Right lung (tissue), 5 donors: ENCODE measurements around the gene NRSN2. TPM values are rescaled to one million over a fixed set of nuclear protein-coding genes. Genes with fewer than 3 reads are reported as not detected.
"Not testable (repeated sequence)": the region's sequence is repeated elsewhere in the genome, so short reads cannot be mapped to it uniquely, and the experiment has no call there.

Experiments used
- DNase-seq, 2 donors: peaks; one replicate each; pipeline ENCODE4 v3.0.0-alpha.2; 2013
- polyA plus RNA-seq, 5 donors: library from polyadenylated mRNA; unstranded; fragments of 120-200 nt; gene quantifications; one replicate each; pipeline versions ENCODE4 v1.2.1 to v1.2.3, GENCODE V29; 2013; ENCODE audit warnings: inconsistent platforms in 1 of 5, low replicate concordance in 1 of 5; ENCODE audit not compliant: insufficient read length in 5 of 5, insufficient read depth in 1 of 5

Gene NRSN2
- polyA plus RNA-seq, 5 donors, result 33.9 to 43.7 (median 35.4) TPM

DNA sequence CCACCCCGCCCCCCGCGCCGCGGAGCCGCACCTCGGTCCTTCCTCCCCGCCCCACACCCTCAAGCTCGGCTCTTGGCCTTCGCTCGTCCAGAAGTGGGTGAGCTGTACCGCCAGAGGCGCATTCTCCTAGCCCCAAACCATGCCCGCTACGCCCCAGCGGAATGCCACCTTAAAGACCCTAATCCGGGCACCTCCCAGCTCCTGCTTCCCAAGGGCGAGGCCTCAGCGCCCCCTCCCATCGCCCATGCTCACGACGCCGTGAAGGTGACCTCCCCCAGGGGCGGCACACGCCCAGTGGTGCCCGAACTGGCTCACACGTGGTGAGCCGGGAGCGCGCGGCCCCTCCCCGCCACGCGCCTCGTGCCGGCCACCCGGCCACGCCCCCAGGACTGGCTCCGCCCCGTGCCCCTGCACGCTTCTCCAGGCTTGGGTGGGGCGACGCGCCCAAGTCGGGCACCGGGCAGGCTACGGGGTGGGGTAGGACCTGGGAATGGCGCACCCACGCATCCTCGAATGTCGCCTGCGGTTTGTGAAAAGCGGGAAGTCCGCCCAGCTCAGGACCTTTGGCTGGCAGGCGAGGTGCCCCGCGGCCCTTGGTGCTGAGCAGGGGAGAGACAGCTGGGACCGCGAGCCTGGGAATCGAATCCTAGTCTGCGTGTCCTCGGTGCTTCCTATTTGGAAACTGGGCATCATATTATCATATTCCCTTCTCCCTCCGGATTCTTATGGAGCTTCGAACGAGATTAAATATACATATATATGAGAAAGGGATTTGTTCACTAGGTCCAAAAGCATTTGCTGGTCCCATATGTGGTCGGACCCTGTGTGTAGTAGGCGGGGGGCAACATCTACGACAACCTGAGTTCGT lies 22.5 kb upstream of the NRSN2 start:
- peak; percentile 89 for DNase-seq

DNA sequence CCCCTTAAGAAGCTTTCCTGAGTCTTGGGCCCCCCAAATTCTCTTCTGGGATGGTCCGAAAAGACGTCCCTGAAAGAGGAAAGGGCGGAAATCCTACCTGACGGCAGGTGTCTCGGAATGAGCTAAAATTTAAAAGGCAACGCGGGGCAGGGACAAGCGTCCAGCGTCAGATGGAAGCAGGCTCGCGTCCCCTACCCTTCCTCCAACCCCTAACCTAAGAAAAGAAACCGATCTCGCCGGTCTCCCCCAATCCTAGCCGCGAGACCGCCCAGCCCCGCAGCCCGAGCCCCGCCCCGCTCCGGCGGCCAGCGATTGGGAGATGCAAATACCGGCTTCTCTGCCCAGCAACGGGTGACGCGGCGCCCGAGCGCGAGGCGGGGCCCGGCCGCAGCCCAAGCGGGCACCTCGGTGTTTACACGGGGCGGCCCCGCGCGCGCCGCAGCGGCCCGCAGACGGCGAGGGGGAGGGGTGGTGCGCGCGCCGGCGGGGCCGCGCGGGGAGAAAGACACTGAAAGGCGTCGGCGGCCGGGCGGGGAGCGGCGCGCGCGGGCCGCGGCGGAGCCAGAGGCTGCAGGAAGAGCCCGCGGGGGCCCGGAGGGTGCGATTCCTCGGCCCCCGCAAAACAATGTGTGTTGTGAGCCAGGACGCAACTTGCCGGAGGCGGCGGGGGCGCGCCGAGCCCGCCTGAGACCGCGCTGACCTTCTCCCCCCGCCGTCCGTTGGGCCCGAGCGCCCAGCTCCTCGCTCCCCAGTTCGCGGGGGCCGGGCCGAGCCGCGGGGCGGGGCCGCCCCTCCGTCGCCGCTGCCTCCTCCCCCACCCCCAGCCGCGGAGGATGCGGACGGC lies 21.6 kb upstream of the NRSN2 start, which contains the start of gene SOX12:
SOX12 (plus strand) TSS at position 508 of the 844 bp plus-strand sequence. CDS start 373 bp downstream, outside the sequence.
- peak; percentile 94 to 95 for DNase-seq

DNA sequence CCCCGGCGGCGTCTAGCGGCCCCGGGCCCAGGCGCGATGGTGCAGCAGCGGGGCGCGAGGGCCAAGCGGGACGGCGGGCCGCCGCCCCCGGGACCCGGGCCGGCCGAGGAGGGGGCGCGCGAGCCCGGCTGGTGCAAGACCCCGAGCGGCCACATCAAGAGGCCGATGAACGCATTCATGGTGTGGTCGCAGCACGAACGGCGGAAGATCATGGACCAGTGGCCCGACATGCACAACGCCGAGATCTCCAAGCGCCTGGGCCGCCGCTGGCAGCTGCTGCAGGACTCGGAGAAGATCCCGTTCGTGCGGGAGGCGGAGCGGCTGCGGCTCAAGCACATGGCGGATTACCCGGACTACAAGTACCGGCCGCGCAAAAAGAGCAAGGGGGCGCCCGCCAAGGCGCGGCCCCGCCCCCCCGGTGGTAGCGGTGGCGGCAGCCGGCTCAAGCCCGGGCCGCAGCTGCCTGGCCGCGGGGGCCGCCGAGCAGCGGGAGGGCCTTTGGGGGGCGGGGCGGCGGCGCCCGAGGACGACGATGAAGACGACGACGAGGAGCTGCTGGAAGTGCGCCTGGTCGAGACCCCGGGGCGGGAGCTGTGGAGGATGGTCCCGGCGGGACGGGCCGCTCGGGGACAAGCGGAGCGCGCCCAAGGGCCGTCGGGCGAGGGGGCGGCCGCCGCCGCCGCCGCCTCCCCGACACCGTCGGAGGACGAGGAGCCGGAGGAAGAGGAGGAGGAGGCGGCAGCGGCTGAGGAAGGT lies 20.8 kb upstream of the NRSN2 start:
- DNase-seq, result peak; percentile 60 to 67

DNA sequence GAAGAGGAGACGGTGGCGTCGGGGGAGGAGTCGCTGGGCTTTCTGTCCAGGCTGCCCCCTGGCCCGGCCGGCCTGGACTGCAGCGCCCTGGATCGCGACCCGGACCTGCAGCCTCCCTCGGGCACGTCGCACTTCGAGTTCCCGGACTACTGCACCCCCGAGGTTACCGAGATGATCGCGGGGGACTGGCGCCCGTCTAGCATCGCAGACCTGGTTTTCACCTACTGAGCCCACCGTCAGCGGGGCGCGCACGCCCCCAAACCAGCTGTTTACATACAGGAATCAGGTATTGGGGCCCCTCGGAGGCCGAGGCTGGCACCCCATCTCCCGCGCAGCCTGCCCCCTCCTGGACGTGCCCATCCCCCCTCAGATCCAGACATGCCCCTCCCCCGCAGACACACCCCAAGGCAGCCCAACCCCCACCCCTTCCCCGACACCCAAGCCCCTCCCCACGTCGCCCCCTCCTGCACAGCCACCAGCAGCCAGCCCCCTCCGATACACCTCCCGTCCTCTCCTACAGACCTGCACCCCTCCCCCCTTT lies 20.2 kb upstream of the NRSN2 start:
- DNase-seq, result no peak

DNA sequence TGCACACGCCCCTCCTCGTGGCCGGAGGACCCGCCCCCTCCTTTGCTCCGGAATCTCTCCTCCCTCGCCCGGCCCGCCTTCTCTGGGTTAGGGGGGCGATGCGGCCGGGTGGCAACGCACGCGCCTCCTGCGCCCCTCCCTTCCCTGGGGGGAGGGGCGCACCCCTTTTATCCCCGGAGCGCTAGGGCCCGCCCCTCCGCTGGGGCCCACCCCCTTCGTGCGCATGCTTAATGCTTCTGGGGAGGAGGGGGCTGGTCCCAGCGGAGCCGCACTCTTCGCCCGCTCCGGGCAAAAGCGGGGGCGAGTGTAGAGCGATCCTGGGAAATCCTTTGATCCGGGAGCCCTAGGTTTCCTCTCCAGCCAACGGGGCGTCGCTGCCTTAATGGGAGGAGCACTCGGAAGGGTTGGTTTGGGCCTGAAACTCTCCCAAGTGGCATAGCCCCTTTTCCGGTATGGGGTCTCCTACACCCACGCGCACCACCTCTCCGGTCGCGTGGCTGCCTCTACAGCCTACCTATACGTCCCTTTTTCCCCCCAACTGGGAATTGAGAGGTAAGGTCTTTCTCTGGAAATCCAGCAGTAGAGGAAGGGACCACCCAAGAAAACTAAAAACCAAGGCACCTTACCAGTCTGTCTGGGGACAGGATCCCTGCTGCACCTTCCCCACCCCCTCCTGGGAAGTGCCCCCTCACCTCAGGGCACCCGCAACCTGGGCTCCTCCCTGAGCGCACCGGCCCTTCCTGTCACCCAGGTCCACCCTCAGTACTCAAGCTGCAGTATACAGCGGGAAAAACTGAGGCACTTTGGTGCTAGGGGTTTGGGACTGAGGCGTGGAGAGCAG lies 19.5 kb upstream of the NRSN2 start:
- DNase-seq, result peak; percentile 96 to 97

DNA sequence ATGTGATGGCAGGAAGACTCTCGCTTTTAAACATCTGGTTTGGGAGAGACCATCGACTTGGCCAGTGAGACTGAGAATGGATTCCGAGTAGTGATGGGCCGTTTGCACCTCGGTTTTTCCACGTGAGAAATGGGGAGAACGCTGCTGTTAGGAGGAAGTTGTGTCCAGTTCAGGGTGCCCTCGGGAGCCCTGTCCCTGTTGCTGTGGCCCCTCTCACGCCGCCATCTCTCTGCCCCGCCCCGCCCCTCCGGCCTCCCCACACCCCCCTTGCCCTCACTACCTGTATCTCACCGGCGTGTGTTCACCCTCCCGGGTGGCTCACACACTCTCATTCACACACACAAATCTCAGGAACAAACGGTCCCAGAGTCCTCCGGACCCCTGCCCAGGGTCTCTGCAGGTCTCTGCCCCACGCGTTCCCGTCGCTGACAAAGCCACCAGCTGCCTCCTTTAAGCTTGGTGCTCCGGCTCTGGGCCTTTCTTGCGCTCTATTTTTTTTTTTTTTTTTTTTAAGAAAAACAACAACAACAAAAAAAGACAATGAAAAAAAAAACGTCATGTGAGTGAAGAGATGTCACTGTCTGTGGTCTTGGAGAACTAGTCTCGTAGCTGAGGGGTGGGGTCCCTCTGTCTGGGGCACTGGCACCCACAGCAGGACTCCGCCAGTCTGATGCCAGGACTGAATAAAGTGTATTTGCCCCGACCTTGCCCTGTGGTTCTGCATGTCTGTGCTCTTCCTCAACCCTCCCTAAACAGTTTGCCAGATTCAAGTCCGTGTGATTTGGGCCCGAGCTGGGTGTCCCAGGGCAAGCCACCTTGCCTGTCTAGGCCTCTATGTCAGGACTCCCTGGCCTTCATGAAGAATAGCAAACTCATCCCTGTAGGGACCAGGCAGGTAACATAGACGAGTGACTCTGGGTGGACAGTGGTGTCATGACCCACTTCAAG lies 18.6 kb upstream of the NRSN2 start:
- no peak for DNase-seq

DNA sequence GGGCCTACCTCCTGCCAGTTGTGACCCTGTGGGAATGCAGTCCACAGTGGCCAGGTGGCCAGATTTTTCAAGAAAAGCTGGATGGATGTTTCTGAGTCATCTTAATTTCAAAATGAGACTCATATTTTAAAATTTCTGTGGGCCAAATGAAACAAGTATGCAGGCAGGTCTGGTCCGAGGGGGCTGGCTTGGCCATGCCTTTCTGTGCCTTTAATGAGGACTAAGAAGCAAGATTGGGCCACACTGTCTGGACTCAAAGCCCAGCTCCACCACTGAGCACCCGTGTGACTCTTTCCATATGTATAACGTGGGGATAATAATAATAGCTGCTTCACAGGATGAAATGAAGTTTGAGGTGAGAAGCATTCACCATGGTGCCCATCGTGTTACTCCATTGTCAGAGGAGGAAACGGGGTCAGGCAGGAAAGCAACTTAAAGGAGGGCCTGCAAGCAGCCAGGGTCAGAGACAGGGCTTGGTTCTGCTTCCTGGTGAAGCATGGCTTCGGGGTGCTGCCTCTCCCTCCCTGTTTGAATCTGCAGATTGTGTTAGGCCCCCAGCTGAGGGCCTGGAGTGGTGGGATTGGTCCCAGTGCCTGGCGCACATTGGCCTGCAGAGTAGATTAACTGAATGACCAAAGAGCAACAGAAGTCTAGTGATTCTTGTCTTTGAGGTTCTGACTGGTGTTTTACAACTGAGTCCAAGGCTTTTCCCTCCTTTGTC lies 17.8 kb upstream of the NRSN2 start:
- DNase-seq, result no peak

DNA sequence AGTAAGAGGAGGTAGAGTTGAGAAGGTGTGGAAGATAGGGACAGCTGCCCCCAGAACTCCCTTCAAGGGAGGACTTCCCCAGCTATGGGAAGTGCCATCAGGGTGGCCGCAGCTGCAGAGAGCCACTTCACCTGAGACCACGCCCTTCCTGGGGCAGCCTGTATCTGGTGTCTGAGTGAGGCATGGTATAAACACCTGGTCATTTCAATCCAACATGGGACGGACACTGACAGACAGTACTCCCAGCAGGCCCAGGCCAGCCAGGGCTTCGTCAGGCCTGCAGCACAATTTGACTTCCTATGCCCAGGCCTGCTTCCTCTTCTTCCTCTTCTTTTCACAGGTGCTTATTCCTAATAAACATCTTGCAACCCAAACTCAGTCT lies 17.1 kb upstream of the NRSN2 start:
- no peak for DNase-seq

DNA sequence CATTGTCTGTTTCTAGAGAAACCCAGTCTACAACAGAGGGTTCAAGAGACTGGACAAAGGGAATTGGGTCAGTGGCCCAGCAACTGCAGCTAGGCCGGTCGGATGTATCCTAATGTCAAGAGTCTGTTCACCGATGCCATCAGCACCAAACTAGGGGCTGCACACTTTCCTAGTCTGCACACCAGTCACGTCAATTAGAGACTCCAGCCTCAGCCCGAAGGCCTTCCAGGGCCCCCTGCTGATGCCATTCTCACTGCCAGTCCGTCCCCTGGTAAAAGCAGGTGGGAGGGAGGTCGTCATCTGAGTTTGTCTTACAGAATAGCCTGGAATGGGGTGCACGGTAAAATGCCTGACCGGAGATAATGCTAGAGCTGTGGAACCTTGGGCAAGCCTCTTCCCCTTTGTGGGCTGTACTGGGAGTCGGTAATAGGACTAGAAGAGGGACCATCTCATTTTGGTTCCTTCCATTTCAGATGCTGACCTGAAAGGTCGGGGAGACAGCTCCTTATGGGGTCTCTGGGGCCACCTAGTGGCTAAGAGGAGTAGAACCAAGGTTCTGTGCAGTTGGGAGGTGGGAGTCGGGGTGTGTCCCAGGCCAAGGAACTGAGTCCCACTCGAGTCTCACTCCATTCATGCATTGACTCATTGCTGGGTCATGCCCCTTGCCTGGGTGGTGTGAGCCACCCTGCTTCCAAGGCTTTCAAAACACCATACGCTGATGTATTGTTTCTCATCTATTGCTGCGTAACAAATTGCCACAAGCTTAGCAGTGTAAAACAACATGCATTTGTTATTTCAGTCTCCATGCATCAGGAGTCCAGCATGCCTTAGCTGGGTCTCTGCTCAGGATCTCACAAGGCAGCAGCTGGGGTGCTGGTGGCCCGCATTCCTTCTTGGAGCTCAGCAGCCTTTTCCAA lies 16.4 kb upstream of the NRSN2 start:
- peak; percentile 56 to 63 for DNase-seq

DNA sequence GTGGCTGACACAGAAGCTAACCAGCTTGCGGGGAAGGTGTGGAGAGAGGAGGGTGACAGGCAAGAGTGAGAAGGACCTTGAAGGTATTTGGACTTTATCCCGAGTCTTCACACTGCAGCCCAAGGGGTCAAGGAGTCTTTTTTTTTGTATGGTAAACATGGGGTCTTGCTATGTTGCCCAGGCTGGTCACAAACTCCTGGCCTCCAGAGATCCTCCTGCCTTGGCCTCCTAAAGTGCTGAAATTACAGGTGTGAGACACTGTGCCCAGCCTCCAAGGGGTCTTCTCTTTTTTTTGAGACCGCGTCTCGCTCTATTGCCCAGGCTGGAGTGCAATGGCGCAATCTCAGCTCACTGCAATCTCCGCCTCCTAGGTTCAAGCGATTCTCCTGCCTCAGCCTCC lies 12.3 kb upstream of the NRSN2 start:
- DNase-seq, result no peak

DNA sequence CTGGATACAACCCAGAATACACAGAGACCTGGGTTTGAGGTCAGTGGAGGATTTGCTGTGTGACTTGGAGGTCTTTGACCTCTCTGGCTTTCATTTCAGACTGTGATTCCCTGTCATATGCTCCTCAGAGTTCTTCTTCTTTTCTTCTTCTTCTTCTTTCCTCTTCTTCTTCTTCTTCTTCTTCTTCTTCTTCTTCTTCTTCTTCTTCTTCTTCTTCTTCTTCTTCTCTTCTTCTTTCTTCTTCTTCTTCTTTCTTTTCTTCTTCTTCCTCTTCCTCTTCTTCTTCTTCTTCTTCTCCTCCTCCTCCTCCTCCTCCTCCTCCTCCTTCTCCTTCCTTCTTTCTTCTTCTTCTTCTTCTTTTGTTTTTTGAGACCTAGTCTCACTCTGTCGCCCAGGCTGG lies 10.9 kb upstream of the NRSN2 start:
- not testable (repeated sequence) for DNase-seq

DNA sequence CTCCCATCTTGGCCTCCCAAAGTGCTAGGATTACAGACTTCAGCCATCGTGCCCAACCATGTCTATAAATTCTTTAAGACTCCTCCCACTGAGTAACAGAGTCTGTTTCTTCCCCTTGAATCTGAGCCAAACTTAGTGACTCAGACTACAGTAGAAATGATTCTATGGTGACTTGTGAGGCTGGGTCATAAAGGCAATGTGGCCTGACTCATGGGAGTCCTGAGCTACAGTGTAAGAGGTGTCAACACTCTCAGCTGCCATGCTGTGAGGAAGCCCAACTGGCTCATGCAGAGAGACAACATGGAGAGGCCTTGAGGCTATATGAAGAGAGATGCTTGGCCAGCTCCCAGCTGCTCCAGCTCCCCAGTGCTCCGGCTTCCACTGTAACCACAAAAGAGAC lies 5.2 kb upstream of the NRSN2 start:
- DNase-seq, result no peak

DNA sequence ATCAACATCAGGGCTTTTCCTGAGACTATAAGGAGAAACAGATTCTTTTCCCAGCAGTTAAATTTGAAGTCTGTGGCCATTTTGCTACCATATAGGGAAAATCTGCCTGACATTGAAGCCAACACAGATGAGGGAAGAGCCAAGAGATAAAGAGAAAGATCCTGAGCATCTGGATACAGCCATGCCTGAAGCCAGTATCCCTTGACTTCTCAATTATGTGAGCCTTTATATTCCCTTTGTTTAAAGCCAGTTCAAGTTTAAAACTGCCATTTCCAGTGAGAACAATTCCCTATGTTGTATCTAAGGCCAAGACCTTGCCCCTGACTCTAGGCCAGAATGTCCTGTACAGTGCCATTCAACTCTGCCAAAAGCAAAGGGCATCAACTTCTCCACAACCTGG lies 3.8 kb upstream of the NRSN2 start:
- DNase-seq, result no peak

DNA sequence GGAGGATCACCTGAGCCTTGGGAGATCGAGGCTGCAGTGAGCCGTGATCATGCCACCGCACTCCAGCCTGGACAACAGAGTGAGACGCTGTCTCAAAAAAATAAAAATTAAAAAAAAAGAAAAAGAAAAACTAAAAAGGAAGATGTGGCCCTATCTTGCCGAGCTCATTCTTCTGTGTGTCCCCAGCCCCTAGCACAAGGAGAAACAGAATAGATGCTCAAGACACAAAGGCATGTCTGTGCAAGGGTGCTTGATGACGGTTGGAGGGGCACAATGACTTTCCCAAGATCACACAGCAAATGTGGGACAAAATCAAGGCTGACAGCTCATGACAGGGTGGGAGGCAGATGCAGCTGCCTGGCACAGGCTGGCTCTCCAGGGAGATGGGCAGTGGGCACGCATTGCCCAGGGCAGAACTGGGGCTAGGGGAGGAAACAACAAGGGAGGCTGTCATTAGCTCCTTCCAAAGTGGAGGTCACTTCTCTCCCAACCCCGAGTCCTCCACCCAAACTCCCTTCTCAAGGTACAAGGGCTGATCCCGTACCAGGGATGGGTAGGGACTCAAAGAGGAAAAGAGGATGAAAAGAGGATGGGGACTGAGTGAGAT lies 775 bp upstream of the NRSN2 start:
- no peak for DNase-seq

DNA sequence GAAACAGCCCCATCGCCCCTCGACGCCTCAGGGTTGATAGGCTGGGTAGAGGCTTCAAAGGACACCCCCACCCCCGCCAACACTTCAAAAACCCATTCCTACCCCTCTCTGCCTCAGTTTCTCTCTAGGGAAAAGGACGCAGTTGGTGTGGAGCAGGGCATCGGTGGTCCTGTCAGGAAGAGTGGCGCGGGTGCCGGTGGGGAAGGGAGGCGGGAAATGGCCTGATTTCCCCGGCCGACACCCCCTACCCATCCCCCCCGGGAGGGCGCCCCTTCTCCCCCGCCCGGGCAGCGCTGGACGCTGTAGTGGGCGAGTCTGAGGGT lies 367 bp downstream of the NRSN2 start:
- no peak for DNase-seq

DNA sequence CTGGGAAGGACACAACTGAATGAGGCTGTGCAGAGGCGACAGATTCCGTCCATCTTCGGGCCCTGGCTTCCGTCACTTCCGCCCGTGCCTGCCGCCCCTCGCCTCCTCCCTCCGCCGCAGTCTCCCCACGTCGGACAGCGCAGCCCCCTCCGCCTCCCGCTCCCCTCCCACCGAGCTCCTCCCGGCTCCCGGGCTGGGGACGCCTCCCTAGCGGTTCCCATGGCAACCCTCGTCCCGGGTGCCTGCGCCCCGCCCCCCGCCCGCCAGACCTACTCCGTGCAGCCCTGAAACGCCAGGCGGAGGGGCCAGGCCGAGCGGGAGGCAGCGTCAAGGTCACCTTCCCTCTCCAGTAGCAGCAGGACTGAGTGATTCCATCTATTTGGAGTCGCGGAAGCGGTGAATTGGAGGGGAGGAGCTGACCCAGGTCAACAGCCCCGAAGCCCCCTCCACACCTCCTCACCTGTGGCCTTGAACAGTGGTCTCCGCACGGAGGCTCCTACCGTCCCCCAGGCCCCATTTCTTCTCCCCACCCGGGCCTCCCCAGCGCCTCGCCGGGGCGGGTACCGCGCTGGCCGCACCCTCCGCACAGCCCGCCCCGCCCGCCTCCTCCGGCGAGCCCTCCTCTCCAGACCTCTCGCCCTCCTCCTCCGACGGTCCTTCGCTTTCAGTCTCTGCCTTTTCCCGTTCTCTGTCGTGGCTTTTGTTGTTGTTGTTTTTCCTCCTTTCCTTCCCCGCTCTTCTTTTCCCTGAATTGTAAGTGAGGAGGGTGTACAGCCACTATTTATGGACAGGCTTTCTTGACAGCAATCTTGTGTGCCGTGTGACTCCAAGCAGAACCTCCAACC lies 951 bp downstream of the NRSN2 start:
- DNase-seq, result peak; percentile 93 to 94
